DMS 273 (cell line): ENCODE data around the gene ROCK2.

Experiments used
- DNase-seq: peaks from one replicate; lab custom pipeline; 2025; ENCODE audit not compliant: unreplicated experiment; lab: John Stamatoyannopoulos, UW

ROCK2 gene

GRCh38 chr2:11312770-11313471 is 31.5 kb downstream of the ROCK2 start:
- DNase-seq: no peak

GRCh38 chr2:11311543-11311942 is 32.9 kb downstream of the ROCK2 start:
- DNase-seq: no peak

- DNase-seq: no peak
Observed at GRCh38 chr2:11310212-11310611, 34.2 kb downstream of the ROCK2 start.

GRCh38 chr2:11309706-11310105 is 34.7 kb downstream of the ROCK2 start:
- DNase-seq: no peak

- DNase-seq: no peak
Observed at GRCh38 chr2:11307764-11308415, 36.5 kb downstream of the ROCK2 start.

- no peak for DNase-seq
Observed at GRCh38 chr2:11305958-11306357, 38.5 kb downstream of the ROCK2 start.

GRCh38 chr2:11305338-11305737 is 39.1 kb downstream of the ROCK2 start:
- no peak for DNase-seq

GRCh38 chr2:11304476-11304875 is 40.0 kb downstream of the ROCK2 start:
- no peak for DNase-seq

- no peak for DNase-seq
Observed at GRCh38 chr2:11303290-11304013, 41.0 kb downstream of the ROCK2 start.

GRCh38 chr2:11299439-11299838 is 45.0 kb downstream of the ROCK2 start:
- no peak for DNase-seq

- no peak for DNase-seq
Observed at GRCh38 chr2:11298592-11298991, 45.8 kb downstream of the ROCK2 start.

- DNase-seq: no peak
Observed at GRCh38 chr2:11296401-11296800, 48.0 kb downstream of the ROCK2 start.

- DNase-seq: no peak
Observed at GRCh38 chr2:11292464-11293255, 51.8 kb downstream of the ROCK2 start.

GRCh38 chr2:11290713-11291112 is 53.7 kb downstream of the ROCK2 start:
- no peak for DNase-seq

- DNase-seq: no peak
Observed at GRCh38 chr2:11290211-11290610, 54.2 kb downstream of the ROCK2 start.

- no peak for DNase-seq
Observed at GRCh38 chr2:11288431-11288830, 56.0 kb downstream of the ROCK2 start.

GRCh38 chr2:11286749-11287148 is 57.7 kb downstream of the ROCK2 start:
- DNase-seq: no peak

- DNase-seq: no peak
Observed at GRCh38 chr2:11286323-11286722, 58.1 kb downstream of the ROCK2 start.

- no peak for DNase-seq
Observed at GRCh38 chr2:11285499-11285898, 58.9 kb downstream of the ROCK2 start.

GRCh38 chr2:11281186-11281585 is 63.2 kb downstream of the ROCK2 start:
- DNase-seq: no peak

GRCh38 chr2:11280713-11281112 is 63.7 kb downstream of the ROCK2 start:
- DNase-seq: no peak
